OCI-LY1 (cell line): ENCODE data around the gene CEND1.
A peak's percentile ranks its signal among the peaks of the same experiment; 100 is the strongest.

Source experiments
- H2AFZ ChIP-seq: fragments of 200-600 bp; sonication (generic), shearing (Covaris generic); 2 replicates; pipeline ENCODE4 v1.6.0; 2014; ENCODE audit warnings: antibody characterized with exemption, mild to moderate bottlenecking, low read length
- H3F3A ChIP-seq: fragments of 200-600 bp; sonication (generic), shearing (Covaris generic); 2 replicates; pipeline ENCODE4 v1.6.0; 2014; ENCODE audit warnings: mild to moderate bottlenecking, antibody characterized with exemption, low read length, moderate library complexity; ENCODE audit not compliant: insufficient read depth
- H3K27ac ChIP-seq: fragments of 200-600 bp; sonication (generic); 2 replicates; pipeline ENCODE4 v1.5.1; 2014; ENCODE audit warnings: low read length, mixed run types, mild to moderate bottlenecking, low read depth; ENCODE audit not compliant: poor library complexity, severe bottlenecking
- H3K27me3 ChIP-seq: fragments of 200-600 bp; sonication (generic); 2 replicates; pipeline ENCODE4 v1.6.0; 2014; ENCODE audit warnings: antibody characterized with exemption, mild to moderate bottlenecking, low read length, moderate library complexity; ENCODE audit not compliant: insufficient read depth
- H3K36me3 ChIP-seq: fragments of 200-600 bp; sonication (generic); 2 replicates; pipeline ENCODE4 v1.6.1; 2014; ENCODE audit warnings: mild to moderate bottlenecking, antibody characterized with exemption, low read length, moderate library complexity, mixed read lengths; ENCODE audit not compliant: insufficient read depth
- H3K4me1 ChIP-seq: fragments of 200-600 bp; sonication (generic); 2 replicates; pipeline ENCODE4 v1.5.1; 2014; ENCODE audit warnings: mild to moderate bottlenecking, low read length, moderate library complexity; ENCODE audit not compliant: insufficient read depth, severe bottlenecking
- H3K4me2 ChIP-seq: fragments of 200-600 bp; sonication (generic), shearing (Covaris generic); 2 replicates; pipeline ENCODE4 v1.6.1; 2014; ENCODE audit warnings: low read length
- H3K4me3 ChIP-seq: fragments of 200-600 bp; sonication (generic); 2 replicates; pipeline ENCODE4 v1.5.1; 2014; ENCODE audit warnings: low read length, low read depth, mild to moderate bottlenecking, mixed read lengths; ENCODE audit not compliant: poor library complexity, severe bottlenecking
- H3K79me2 ChIP-seq: fragments of 200-600 bp; shearing (Covaris generic); 2 replicates; pipeline ENCODE4 v1.6.1; 2016; ENCODE audit warnings: mixed run types, low read length, mixed read lengths; ENCODE audit not compliant: insufficient read depth
- H3K9ac ChIP-seq: fragments of 200-600 bp; sonication (generic), shearing (Covaris generic); 2 replicates; pipeline ENCODE4 v1.6.1; 2014; ENCODE audit warnings: mild to moderate bottlenecking, low read length, mixed read lengths
- H3K9me2 ChIP-seq: fragments of 200-600 bp; sonication (generic), shearing (Covaris generic); 2 replicates; pipeline ENCODE4 v1.6.1; 2014; ENCODE audit warnings: low read depth, mild to moderate bottlenecking, low read length, mixed read lengths
- H3K9me3 ChIP-seq: fragments of 200-600 bp; shearing (Covaris generic); 2 replicates; pipeline ENCODE4 v1.6.1; 2014; ENCODE audit warnings: low read length, mixed read lengths
- H4K20me1 ChIP-seq: fragments of 200-600 bp; sonication (generic), shearing (Covaris generic); 2 replicates; pipeline ENCODE4 v1.6.0; 2016; ENCODE audit warnings: mild to moderate bottlenecking, low read length; ENCODE audit not compliant: insufficient read depth
- CTCF ChIP-seq: fragments of 200-600 bp; sonication (generic), shearing (Covaris generic); IDR thresholded peaks from 2 replicates; pipeline ENCODE4 v1.5.1; 2017; ENCODE audit warnings: mild to moderate bottlenecking, antibody characterized with exemption, low read length, moderate library complexity, mixed read lengths
- EZH2 ChIP-seq: fragments of 200-600 bp; sonication (generic), shearing (Covaris generic); IDR thresholded peaks from 2 replicates; pipeline ENCODE4 v1.8.0; 2017; ENCODE audit warnings: borderline replicate concordance, mixed run types, mild to moderate bottlenecking, antibody characterized with exemption, low read length, moderate library complexity, mixed read lengths

Gene CEND1

GRCh38 chr11:833114-833791, 43.4 kb upstream of the CEND1 start:
- H4K20me1 ChIP-seq, result no peaks in the 10 kb centered on the region
- TF ChIP-seq EZH2, result no peak
- no peak for TF ChIP-seq CTCF
- peak overlapping the region; percentile 57 for H3K4me2 ChIP-seq
- no peak overlapping the region for H2AFZ ChIP-seq
- no peaks in the 10 kb centered on the region for H3K79me2 ChIP-seq
- H3F3A ChIP-seq, result no peaks in the 10 kb centered on the region
- peaks cover 22% of the 10 kb centered on the region for H3K4me1 ChIP-seq
- no peaks in the 10 kb centered on the region for H3K9me3 ChIP-seq
- peaks cover 9% of the 10 kb centered on the region for H3K36me3 ChIP-seq
- no peak overlapping the region for H3K27ac ChIP-seq
- H3K27me3 ChIP-seq, result peaks cover 18% of the 10 kb centered on the region
- H3K9ac ChIP-seq, result no peak overlapping the region; the same call in 1 of the 2 replicates
- H3K9me2 ChIP-seq, result no peaks in the 10 kb centered on the region
- peak overlapping the region; percentile 43 for H3K4me3 ChIP-seq

- no peak within 1 kb of the TSS for H2AFZ ChIP-seq
- H3K4me1 ChIP-seq, result peaks cover 22% of the 10 kb centered on the region
Observed at GRCh38 chr11:832529-833113, 42.7 kb upstream of the CEND1 start, which contains the start of gene CD151. CD151 (plus strand) TSS chr11:832952; CDS start chr11:836070, 3,118 bp downstream.

GRCh38 chr11:831961-832528, 42.2 kb upstream of the CEND1 start:
- peak overlapping the region; percentile 45; the same call in 1 of the 2 replicates for H3K4me2 ChIP-seq
- no peaks in the 10 kb centered on the region; the same call in 1 of the 2 replicates for H3K36me3 ChIP-seq
- no peaks in the 10 kb centered on the region for H4K20me1 ChIP-seq
- H3K79me2 ChIP-seq, result no peaks in the 10 kb centered on the region
- no peak overlapping the region for H3K27ac ChIP-seq
- no peaks in the 10 kb centered on the region for H3F3A ChIP-seq
- H3K9me3 ChIP-seq, result no peaks in the 10 kb centered on the region
- no peak overlapping the region; the same call in 1 of the 2 replicates for H3K9ac ChIP-seq
- peaks cover 22% of the 10 kb centered on the region for H3K27me3 ChIP-seq
- no peaks in the 10 kb centered on the region for H3K9me2 ChIP-seq
- H3K4me1 ChIP-seq, result peaks cover 27% of the 10 kb centered on the region
- TF ChIP-seq CTCF (no peak), EZH2 (no peak)
- H2AFZ ChIP-seq, result no peak overlapping the region
- H3K4me3 ChIP-seq, result peak overlapping the region; percentile 38

More at GRCh38 chr11:832529-833113, 42.7 kb upstream of the CEND1 start, which contains the start of gene CD151:
- peaks cover 22% of the 10 kb centered on the region for H3K27me3 ChIP-seq
- no peaks in the 10 kb centered on the region for H3K79me2 ChIP-seq
- H3F3A ChIP-seq, result no peaks in the 10 kb centered on the region
- TF ChIP-seq EZH2 (no peak), CTCF (no peak)
- no peaks in the 10 kb centered on the region for H3K9me2 ChIP-seq
- peaks cover 4% of the 10 kb centered on the region; the same call in 1 of the 2 replicates for H3K36me3 ChIP-seq
- H3K9ac ChIP-seq, result no peak within 1 kb of the TSS; the same call in 1 of the 2 replicates
- peak within 1 kb of the TSS; percentile 43 for H3K4me3 ChIP-seq
- no peaks in the 10 kb centered on the region for H3K9me3 ChIP-seq
- H4K20me1 ChIP-seq, result no peaks in the 10 kb centered on the region
- H3K4me2 ChIP-seq, result peak within 1 kb of the TSS; percentile 57
- no peak within 1 kb of the TSS for H3K27ac ChIP-seq
